Measurements from ENCODE around the gene CC2D2A. TPM values are rescaled to one million over a fixed set of nuclear protein-coding genes. Genes with fewer than 3 reads are reported as not detected.

CC2D2A gene
- total and polyA plus RNA-seq, 8 donors = 5.7 to 32.7 (median 14.5) TPM

GRCh38 chr4:15544248-15544729, 74.6 kb downstream of the CC2D2A start:
- Histone ChIP-seq H3K4me1 (peaks cover 4 to 19% (median 9%) of the 10 kb centered on the region in 4 donors), H3K27me3 (no peaks in the 10 kb centered on the region), H3K4me3 (no peak overlapping the region), H3K36me3 (peaks cover 0 to 60% (median 31%) of the 10 kb centered on the region in 4 donors), H3K9me3 (no peaks in the 10 kb centered on the region), H3K27ac (no peak overlapping the region)
- 76 to 95% (median 81%) methylated on average over 1 of the region's 1 CpG for WGBS, 5 donors
- no peak for TF ChIP-seq POLR2AphosphoS5 (IDR thresholded peaks at IDR 0.05)
- no peak for TF ChIP-seq POLR2A (IDR thresholded peaks at IDR 0.05)
- TF ChIP-seq, protein P1, sequence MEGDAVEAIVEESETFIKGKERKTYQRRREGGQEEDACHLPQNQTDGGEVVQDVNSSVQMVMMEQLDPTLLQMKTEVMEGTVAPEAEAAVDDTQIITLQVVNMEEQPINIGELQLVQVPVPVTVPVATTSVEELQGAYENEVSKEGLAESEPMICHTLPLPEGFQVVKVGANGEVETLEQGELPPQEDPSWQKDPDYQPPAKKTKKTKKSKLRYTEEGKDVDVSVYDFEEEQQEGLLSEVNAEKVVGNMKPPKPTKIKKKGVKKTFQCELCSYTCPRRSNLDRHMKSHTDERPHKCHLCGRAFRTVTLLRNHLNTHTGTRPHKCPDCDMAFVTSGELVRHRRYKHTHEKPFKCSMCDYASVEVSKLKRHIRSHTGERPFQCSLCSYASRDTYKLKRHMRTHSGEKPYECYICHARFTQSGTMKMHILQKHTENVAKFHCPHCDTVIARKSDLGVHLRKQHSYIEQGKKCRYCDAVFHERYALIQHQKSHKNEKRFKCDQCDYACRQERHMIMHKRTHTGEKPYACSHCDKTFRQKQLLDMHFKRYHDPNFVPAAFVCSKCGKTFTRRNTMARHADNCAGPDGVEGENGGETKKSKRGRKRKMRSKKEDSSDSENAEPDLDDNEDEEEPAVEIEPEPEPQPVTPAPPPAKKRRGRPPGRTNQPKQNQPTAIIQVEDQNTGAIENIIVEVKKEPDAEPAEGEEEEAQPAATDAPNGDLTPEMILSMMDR (IDR thresholded peaks at IDR 0.05) = no peak
- no peak for TF ChIP-seq EP300 (IDR thresholded peaks at IDR 0.05)
- DNase-seq = no peak
- intact Hi-C loops (cut with DNase I; ENCODE audit: low total_unique reads) = no loop called here

DNA sequence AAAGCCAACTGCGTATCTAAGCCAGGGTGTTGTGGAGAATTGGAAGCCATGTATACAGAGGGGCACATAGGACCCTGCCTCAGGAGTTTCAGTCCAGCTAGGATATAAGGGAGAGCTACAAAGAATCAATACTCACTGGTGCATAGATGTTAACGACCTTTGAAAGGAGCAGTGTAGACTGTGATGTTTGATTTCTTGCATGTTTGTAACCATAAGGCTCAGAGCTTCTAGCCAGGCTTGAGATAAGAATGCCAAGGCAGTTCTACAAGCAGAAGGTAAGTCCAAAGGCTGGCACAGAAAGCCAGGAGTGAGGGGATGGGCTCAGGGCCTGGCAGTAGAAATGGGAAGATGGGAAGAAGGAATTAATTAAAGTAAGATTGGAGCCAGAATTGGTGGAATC, 75.7 kb downstream of the CC2D2A start:
- H3K36me3 ChIP-seq = peaks cover 0 to 54% (median 30%) of the 10 kb centered on the region in 4 donors
- intact Hi-C loops (cut with DNase I; ENCODE audit: low total_unique reads) = no loop called here
- TF ChIP-seq, protein P1 (IDR thresholded peaks at IDR 0.05) = no peak
- no peak for TF ChIP-seq POLR2AphosphoS5 (IDR thresholded peaks at IDR 0.05)
- no peak for TF ChIP-seq POLR2A (IDR thresholded peaks at IDR 0.05)
- no peak for TF ChIP-seq EP300 (IDR thresholded peaks at IDR 0.05)
- peaks cover 4 to 19% (median 9%) of the 10 kb centered on the region in 4 donors for H3K4me1 ChIP-seq
- no peak overlapping the region for H3K27ac ChIP-seq
- WGBS, 5 donors = 46 to 78% (median 77%) methylated on average over 2 of the region's 2 CpGs
- no peak overlapping the region for H3K4me3 ChIP-seq
- no peak for DNase-seq
- H3K9me3 ChIP-seq = no peaks in the 10 kb centered on the region
- H3K27me3 ChIP-seq = no peaks in the 10 kb centered on the region

- peaks cover 0 to 34% (median 18%) of the 10 kb centered on the region in 4 donors for H3K36me3 ChIP-seq
- no peaks in the 10 kb centered on the region for H3K27me3 ChIP-seq
- TF ChIP-seq POLR2A (IDR thresholded peaks at IDR 0.05) = no peak
- TF ChIP-seq, protein P1 (IDR thresholded peaks at IDR 0.05) = no peak
- no peak for DNase-seq
- intact Hi-C loops (cut with DNase I; ENCODE audit: low total_unique reads) = no loop called here
- H3K4me3 ChIP-seq = no peak overlapping the region
- H3K27ac ChIP-seq = no peak overlapping the region
- H3K4me1 ChIP-seq = peaks cover 4 to 21% (median 13%) of the 10 kb centered on the region in 4 donors
- H3K9me3 ChIP-seq = no peaks in the 10 kb centered on the region
- 53 to 69% (median 63%) methylated on average over 3 of the region's 3 CpGs for WGBS, 5 donors
Observed at GRCh38 chr4:15547392-15547791, 77.7 kb downstream of the CC2D2A start.

- H3K9me3 ChIP-seq = no peaks in the 10 kb centered on the region
- no peaks in the 10 kb centered on the region for H3K27me3 ChIP-seq
- 73 to 95% (median 86%) methylated on average over 3 of the region's 3 CpGs for WGBS, 5 donors
- H3K4me3 ChIP-seq = no peak overlapping the region
- peaks cover 0 to 30% (median 16%) of the 10 kb centered on the region in 4 donors for H3K36me3 ChIP-seq
- intact Hi-C loops (cut with DNase I; ENCODE audit: low total_unique reads) = no loop called here
- peak overlapping the region in 2 of 5 donors; percentile 1 to 5 for H3K27ac ChIP-seq
- TF ChIP-seq EP300 (IDR thresholded peaks at IDR 0.05) (no peak), POLR2A (IDR thresholded peaks at IDR 0.05) (no peak)
- no peak for DNase-seq
- peaks cover 4 to 29% (median 13%) of the 10 kb centered on the region in 4 donors for H3K4me1 ChIP-seq
Observed at GRCh38 chr4:15550491-15550890, 80.8 kb downstream of the CC2D2A start.

GRCh38 chr4:15551740-15552446, 82.2 kb downstream of the CC2D2A start:
- TF ChIP-seq, protein P1 (IDR thresholded peaks at IDR 0.05) = no peak
- TF ChIP-seq POLR2AphosphoS5 (IDR thresholded peaks at IDR 0.05) (no peak), POLR2A (IDR thresholded peaks at IDR 0.05) (no peak), EP300 (IDR thresholded peaks at IDR 0.05) (no peak)
- Histone ChIP-seq H3K4me1 (peaks cover 0 to 18% (median 5%) of the 10 kb centered on the region in 4 donors), H3K27ac (peak overlapping the region in 4 of 5 donors; percentile 16 to 45 (median 33)), H3K9me3 (no peaks in the 10 kb centered on the region), H3K36me3 (peaks cover 0 to 34% (median 19%) of the 10 kb centered on the region in 4 donors), H3K27me3 (no peaks in the 10 kb centered on the region), H3K4me3 (no peak overlapping the region)
- WGBS, 5 donors = 29 to 53% (median 44%) methylated on average over 5 of the region's 5 CpGs
- intact Hi-C loops (cut with DNase I; ENCODE audit: low total_unique reads) = no loop called here
- peak in 1 of 2 donors; percentile 56 for DNase-seq
